Neural progenitor cell (in vitro differentiated cells): ENCODE data around the gene IGSF8.

Experiments
- CTCF ChIP-seq: fragments of 200-600 bp; sonication (generic); IDR thresholded peaks from 2 replicates; pipeline ENCODE4 v1.5.1; 2017; ENCODE audit warnings: antibody characterized with exemption, mild to moderate bottlenecking
- EZH2 ChIP-seq: fragments of 200-600 bp; sonication (generic); IDR thresholded peaks from 2 replicates; pipeline ENCODE4 v1.6.1; 2017; ENCODE audit warnings: antibody characterized with exemption, mild to moderate bottlenecking, moderate library complexity

GRCh38 chr1:160129966-160130365 is 31.5 kb upstream of the IGSF8 start:
- no peak for TF ChIP-seq CTCF
- TF ChIP-seq EZH2, result no peak
